HUES64 (cell line): ENCODE data around the gene OSR1.

Experiments
- H3K27ac ChIP-seq: 2 replicates; pipeline ENCODE4 v1.7.0; 2013; ENCODE audit warnings: low read depth, low read length, inconsistent platforms
- H3K27me3 ChIP-seq: 2 replicates; pipeline ENCODE4 v1.6.1; 2013; ENCODE audit warnings: mild to moderate bottlenecking, low read length; ENCODE audit not compliant: insufficient read depth
- H3K36me3 ChIP-seq: 2 replicates; pipeline ENCODE4 v1.6.1; 2013; ENCODE audit warnings: mild to moderate bottlenecking, low read length; ENCODE audit not compliant: insufficient read depth
- H3K4me1 ChIP-seq: 2 replicates; pipeline ENCODE4 v1.6.1; 2013; ENCODE audit warnings: mild to moderate bottlenecking, low read length, moderate library complexity; ENCODE audit not compliant: insufficient read depth
- H3K4me3 ChIP-seq: 2 replicates; pipeline ENCODE4 v1.5.1; 2013; ENCODE audit warnings: mild to moderate bottlenecking, low read length, moderate library complexity
- H3K9ac ChIP-seq: 2 replicates; pipeline ENCODE4 v1.6.1; 2013; ENCODE audit warnings: mild to moderate bottlenecking, low read depth, low read length
- H3K9me3 ChIP-seq: 2 replicates; pipeline ENCODE4 v1.6.1; 2013; ENCODE audit warnings: low read depth, low read length; ENCODE audit not compliant: insufficient read depth
- WGBS: fragments of 150-250, 120-280 bp; methylation state at CpG from one replicate; pipeline ENCODE4 v1.1.7; 2013; ENCODE audit warnings: missing lambda C conversion rate; 5-methylcytosine and 5-hydroxymethylcytosine counted together

Gene OSR1

DNA sequence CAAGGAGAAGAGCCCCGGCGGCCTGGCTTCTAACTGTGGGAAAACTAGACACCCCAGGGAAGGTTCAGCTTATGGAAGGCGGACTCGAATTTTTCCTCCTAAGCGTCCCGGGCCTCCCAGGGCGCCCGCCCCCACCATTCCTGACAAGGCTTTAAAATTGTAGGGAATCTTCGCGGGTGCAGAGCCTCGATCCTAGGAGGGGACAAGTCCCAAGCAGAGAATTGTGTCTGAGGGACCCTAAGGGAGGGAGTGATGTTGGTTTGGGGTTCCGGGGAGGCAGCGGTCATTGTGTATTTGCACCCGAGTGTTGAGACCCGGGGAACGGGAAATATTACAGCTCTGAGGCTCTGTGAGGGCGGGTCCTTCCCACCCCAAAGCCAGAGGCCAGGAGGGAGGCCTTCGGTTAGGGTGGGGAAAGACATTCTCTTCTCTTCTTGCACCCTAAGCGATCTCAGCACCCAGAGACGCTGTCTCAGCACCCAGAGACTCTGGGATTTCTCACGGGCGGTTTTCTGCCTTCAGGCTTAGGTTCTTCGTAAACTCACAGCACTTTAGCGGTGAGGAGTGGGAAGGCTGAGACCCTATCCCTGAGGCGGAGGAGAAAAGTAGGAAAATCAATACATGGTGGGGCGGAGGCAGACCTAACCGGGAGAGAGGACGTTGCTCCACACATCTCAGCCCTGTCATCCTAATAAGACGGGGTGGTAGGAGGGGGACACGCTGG is 7.6 kb downstream of the OSR1 start:
- Histone ChIP-seq H3K9ac (no peak overlapping the region), H3K36me3 (no peaks in the 10 kb centered on the region), H3K4me1 (peaks cover 6% of the 10 kb centered on the region; the same call in 1 of the 2 replicates), H3K9me3 (no peaks in the 10 kb centered on the region), H3K4me3 (peak overlapping the region; percentile 49), H3K27me3 (peaks cover 80% of the 10 kb centered on the region), H3K27ac (no peak overlapping the region)
- 3% methylated on average over 26 of the region's 30 CpGs for WGBS

DNA sequence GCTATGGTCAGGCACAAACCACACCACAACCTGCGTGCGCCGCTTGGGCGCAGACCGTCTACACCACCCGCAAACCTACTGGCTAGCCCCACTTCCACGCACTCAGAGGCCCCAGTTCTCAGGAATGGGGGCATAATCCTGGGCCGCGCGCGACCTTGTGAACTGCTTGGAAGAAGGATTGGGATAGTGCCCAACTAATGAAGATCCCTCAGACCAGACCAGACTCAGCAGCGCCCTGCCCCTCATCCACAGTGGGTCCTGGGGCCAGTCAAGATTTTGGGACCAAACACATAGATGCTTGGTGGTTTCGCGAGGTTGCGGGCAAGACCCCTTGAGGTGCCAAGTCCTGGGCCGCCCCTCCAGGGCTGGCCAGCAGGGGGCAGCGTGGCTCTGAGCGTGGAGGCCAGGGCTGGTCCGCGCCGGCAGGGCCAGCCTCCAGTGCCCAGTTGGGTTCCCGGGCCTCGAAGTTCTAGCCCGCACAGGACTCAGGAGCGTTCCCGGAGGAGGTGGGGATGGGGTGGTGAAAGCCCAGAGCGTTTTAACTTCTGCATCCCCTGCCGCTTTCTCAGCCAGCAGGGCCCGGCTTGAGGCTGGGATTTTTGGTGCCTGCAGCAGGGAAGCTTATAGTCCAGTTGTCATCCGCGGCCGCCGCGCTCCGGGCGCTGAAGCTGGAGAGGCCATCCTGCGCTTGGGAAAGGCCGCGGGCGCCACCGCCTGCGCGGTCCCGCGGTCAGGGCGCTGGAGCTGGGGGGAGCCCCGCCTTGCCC is 8.3 kb downstream of the OSR1 start:
- H3K4me3 ChIP-seq = peak overlapping the region; percentile 49
- H3K36me3 ChIP-seq = no peaks in the 10 kb centered on the region
- no peaks in the 10 kb centered on the region for H3K9me3 ChIP-seq
- H3K27me3 ChIP-seq = peaks cover 72% of the 10 kb centered on the region
- no peak overlapping the region for H3K9ac ChIP-seq
- 24% methylated on average over 47 of the region's 47 CpGs for WGBS
- H3K27ac ChIP-seq = no peak overlapping the region
- peaks cover 6% of the 10 kb centered on the region; the same call in 1 of the 2 replicates for H3K4me1 ChIP-seq

DNA sequence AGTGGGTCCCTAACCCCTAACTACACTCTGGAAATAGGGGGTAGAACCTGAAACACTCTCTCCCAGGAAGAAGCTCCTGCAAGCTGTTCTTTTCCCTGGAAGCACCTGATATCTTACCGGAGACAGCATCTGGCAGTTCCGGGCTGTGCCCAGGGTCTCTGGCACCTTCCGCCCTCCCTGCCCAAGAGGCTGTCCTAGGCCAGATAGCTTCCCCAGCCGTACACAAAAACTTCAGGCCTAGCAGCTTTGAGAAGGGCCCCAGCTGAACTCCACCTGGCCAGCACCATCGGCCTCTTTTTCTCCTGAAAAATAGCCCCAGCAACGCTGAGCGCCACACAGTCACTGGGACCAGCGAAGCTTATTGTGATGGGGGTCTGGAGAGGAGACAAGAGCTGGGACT is 9.7 kb downstream of the OSR1 start:
- no peaks in the 10 kb centered on the region for H3K36me3 ChIP-seq
- peaks cover 6% of the 10 kb centered on the region; the same call in 1 of the 2 replicates for H3K4me1 ChIP-seq
- H3K9ac ChIP-seq = no peak overlapping the region
- no peak overlapping the region for H3K27ac ChIP-seq
- no peaks in the 10 kb centered on the region for H3K9me3 ChIP-seq
- peak overlapping the region; percentile 72; the same call in 1 of the 2 replicates for H3K4me3 ChIP-seq
- WGBS = 93% methylated on average over 8 of the region's 8 CpGs
- H3K27me3 ChIP-seq = peaks cover 58% of the 10 kb centered on the region

DNA sequence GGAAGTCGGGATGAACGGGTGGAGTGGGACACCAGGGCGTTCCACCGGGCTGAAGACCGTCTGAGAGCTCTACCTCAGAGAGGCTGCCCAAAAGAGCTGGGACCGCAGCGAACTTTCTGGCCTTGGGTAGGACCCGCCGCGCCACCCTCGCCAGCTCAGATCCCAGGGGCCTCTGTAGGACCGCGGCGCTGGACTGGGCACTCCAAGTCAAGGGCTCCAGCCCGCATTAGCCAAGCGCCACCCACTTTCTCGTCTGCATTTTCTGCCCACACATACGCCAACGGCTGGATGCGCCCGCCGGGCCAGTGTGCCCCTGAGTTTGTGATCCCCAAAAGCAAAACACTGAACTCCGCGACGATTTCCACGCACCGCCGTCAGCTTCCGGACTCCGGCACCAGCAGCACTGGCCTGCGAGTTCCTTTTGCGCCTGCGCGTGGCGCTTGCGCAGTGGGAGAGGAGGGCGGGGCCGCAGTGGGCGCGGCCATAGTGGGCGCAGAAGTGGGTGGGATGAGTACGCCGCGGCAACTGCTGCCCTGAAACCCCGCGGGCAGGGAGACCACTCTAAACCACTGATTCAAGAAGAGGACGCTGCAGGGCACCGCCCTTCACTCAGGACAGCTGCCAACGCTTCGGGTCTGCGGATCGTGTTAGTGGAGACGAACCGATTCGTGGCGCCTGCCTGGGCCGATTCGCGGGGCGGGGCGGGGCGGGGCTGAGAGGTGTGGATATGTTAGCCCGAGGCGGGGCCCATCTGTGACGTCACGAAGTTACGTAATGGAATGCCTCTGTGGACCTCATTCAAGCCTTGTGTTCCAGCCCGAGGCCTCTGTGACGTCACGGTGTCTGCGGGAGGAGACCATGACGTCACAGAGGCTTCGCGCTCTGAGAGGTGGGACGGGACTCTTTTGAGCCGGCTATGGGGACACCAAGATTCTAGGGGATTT is 10.5 kb downstream of the OSR1 start:
- Histone ChIP-seq H3K36me3 (no peaks in the 10 kb centered on the region), H3K27ac (no peak overlapping the region), H3K9me3 (no peaks in the 10 kb centered on the region), H3K4me3 (peak overlapping the region; percentile 72), H3K9ac (peak overlapping the region; percentile 66), H3K4me1 (peaks cover 6% of the 10 kb centered on the region; the same call in 1 of the 2 replicates), H3K27me3 (peaks cover 50% of the 10 kb centered on the region)
- WGBS = 2% methylated on average over 76 of the region's 76 CpGs

DNA sequence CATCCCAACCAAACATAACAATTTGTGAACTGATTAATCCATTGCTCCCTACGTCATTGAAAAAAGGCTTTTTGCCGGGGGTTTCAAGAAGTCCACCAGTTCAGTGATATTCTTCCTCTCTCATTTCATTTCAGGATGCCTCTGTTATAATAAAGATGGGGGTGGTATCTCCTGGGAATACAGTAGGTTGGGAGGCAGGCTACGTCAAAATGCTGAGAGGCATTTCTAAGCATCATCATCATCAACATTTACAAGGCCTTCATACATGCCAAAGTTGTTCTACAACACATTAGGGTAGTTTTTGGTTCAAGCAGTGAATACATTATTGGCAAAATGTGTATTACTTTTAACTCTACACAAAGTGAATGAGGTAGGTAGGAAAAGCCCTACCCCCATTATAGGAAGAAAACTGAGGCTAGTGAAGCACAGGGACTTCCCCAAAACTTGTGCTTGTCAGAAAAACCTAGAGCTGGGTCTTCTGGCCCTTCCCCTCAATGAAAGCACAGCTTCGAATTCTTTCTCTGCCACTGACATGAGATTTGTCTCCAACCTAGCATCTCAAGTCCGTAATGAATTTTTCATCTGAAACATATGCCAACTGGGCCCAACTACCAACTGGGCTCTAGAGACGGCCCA is 11.3 kb downstream of the OSR1 start:
- Histone ChIP-seq H3K4me1 (peaks cover 6% of the 10 kb centered on the region; the same call in 1 of the 2 replicates), H3K36me3 (no peaks in the 10 kb centered on the region), H3K9me3 (no peaks in the 10 kb centered on the region), H3K27me3 (peaks cover 43% of the 10 kb centered on the region), H3K4me3 (peak overlapping the region; percentile 72), H3K27ac (no peak overlapping the region), H3K9ac (peak overlapping the region; percentile 66)
- 52% methylated on average over 5 of the region's 6 CpGs for WGBS

DNA sequence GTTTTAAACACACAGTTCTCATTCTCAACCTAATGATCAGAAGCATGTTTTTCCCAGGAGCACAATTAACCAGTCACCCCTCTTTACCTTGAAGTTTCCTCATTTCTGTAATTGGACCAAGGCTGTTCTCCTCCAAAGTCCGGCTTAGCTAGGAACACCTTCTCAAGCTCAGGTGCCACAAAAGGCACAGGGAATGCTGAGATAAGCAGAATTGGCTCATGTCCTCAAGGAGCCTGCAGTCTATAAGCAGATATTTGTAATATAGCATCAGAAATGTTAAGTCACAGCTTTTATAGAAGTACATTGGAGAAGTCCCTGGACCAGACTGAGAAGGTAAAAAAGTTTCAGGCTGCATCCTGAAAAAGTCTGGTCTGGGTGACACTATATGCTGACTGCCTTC is 20.7 kb downstream of the OSR1 start:
- 98% methylated on average over 1 of the region's 1 CpG for WGBS
- H3K4me1 ChIP-seq = no peaks in the 10 kb centered on the region
- H3K4me3 ChIP-seq = no peak overlapping the region
- no peak overlapping the region for H3K9ac ChIP-seq
- no peaks in the 10 kb centered on the region for H3K9me3 ChIP-seq
- no peaks in the 10 kb centered on the region for H3K27me3 ChIP-seq
- no peaks in the 10 kb centered on the region for H3K36me3 ChIP-seq
- no peak overlapping the region for H3K27ac ChIP-seq

DNA sequence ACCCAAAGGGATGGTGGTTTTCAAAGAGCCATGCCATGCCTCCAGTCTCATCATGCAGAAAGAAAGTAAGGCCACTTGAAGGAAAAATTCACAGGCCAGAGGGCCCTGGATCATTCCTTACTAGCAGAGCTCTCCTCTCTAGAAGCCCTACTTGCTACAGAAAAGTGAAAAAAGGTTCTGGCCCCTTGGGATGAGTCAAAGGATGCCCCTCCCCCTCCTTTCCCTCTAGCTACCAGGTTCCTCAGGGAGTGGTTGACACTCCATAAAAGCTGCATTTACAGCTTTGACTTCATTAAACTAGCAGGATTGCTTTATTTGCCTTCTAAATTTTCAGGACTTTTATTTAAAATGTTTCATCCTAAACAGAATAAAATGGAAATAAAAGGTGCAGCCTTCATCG is 21.2 kb downstream of the OSR1 start:
- H3K9me3 ChIP-seq = no peaks in the 10 kb centered on the region
- H3K4me1 ChIP-seq = no peaks in the 10 kb centered on the region
- no peak overlapping the region for H3K27ac ChIP-seq
- H3K9ac ChIP-seq = no peak overlapping the region
- H3K36me3 ChIP-seq = no peaks in the 10 kb centered on the region
- no peaks in the 10 kb centered on the region for H3K27me3 ChIP-seq
- 97% methylated on average over 1 of the region's 1 CpG for WGBS
- H3K4me3 ChIP-seq = no peak overlapping the region

DNA sequence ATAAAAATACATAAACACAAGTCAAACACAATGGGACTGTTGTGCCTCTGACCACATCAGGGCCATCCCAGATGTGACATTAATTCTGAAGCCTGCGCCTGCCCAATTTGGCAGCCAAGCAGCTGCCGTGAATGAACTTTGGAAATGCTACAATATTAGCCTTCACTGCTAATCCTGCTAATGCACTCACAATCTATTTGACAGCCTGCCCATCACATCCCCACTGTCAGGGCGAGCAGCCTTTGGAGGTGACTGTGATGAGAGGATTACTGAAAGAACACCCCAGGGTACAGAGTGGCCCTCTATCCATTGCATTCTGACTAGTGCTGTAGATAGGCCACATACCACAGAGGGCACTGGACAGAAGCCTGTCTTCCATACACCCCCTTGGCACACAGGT is 21.6 kb downstream of the OSR1 start:
- 96% methylated on average over 3 of the region's 3 CpGs for WGBS
- no peak overlapping the region for H3K27ac ChIP-seq
- H3K4me3 ChIP-seq = no peak overlapping the region
- no peaks in the 10 kb centered on the region for H3K9me3 ChIP-seq
- no peaks in the 10 kb centered on the region for H3K4me1 ChIP-seq
- no peaks in the 10 kb centered on the region for H3K36me3 ChIP-seq
- H3K27me3 ChIP-seq = no peaks in the 10 kb centered on the region
- H3K9ac ChIP-seq = no peak overlapping the region

DNA sequence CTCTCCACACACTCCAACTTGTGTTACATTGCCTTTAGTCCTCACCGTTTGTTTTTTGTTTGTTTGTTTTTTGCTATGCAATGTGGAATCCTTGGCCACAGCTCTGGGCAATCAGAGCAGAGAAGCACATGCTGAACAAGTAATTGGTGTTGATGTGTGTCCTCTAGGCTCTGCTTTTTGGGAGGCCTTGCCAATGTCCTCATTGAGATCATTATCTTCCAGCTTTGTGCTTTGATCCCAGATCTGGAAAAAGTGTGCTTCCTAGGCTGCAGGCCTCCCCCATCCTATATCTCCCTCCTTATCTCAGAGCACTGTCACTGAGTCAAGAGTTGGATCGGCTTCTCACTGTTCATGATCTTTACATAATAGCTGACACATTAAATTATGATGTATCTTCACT is 25.9 kb downstream of the OSR1 start:
- 80% methylated on average over 2 of the region's 2 CpGs for WGBS

DNA sequence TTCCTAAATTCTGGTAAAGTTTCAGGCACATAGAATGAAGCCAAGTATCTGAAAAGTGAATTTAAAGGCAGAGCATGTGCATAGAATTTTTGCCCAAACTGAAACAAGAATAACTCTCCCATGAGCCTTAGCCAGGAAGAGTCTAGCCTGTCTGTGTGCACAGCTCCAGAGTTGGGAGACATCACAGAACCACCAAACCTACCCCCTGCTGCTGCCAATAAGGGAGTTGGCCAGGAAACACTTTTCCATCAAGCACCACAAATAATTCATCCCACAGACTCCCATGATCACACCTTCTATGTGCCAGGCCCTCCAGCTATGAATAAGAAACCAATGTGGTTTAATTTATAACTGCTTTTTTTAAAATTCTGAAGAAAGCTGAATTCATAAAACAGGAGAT is 27.0 kb downstream of the OSR1 start:
- Histone ChIP-seq H3K4me1 (no peaks in the 10 kb centered on the region), H3K27ac (no peak overlapping the region), H3K4me3 (no peak overlapping the region)

More for the DNA sequence above, 25.9 kb downstream of the OSR1 start:
- Histone ChIP-seq H3K9ac (no peak overlapping the region), H3K4me3 (no peak overlapping the region), H3K27me3 (0 out of 2 replicates have a peak, but pooled peaks cover 3% of the 10 kb centered on the region), H3K36me3 (no peaks in the 10 kb centered on the region), H3K9me3 (no peaks in the 10 kb centered on the region), H3K4me1 (no peaks in the 10 kb centered on the region), H3K27ac (no peak overlapping the region)

More for the DNA sequence above, 27.0 kb downstream of the OSR1 start:
- Histone ChIP-seq H3K36me3 (no peaks in the 10 kb centered on the region), H3K27me3 (0 out of 2 replicates have a peak, but pooled peaks cover 3% of the 10 kb centered on the region), H3K9ac (no peak overlapping the region), H3K9me3 (no peaks in the 10 kb centered on the region)
